Natural killer cell (primary cell): ENCODE results near the gene MUC20. TPM values are rescaled to one million over a fixed set of nuclear protein-coding genes. Genes with fewer than 3 reads are reported as not detected.
"Not testable (repeated sequence)": the region's sequence is repeated elsewhere in the genome, so short reads cannot be mapped to it uniquely, and the experiment has no call there.

Source experiments
- ATAC-seq, 3 donors: fragments of 150-1000 bp in 2 of 3; fragments of 200-7000 bp in 1 of 3; cut with Tn5 transposase; 1 replicate in 1 of 3; 2 replicates in 2 of 3; pipeline ENCODE4 v1.10.0; 2021; ENCODE audit warnings: mild to moderate bottlenecking in 2 of 3, moderate library complexity in 2 of 3
- DNase-seq, 2 donors: peaks; one replicate each; pipeline versions ENCODE4 v3.0.0 to v3.0.0-alpha.2; 2013 to 2021; ENCODE audit warnings: mixed read lengths in 1 of 2
- H3K27ac ChIP-seq: one replicate; pipeline ENCODE4 v1.5.1; 2013; ENCODE audit warnings: mild to moderate bottlenecking, low read length
- H3K27me3 ChIP-seq: one replicate; pipeline ENCODE4 v1.6.1; 2013; ENCODE audit warnings: low read length; ENCODE audit not compliant: control insufficient read depth, insufficient read depth
- H3K36me3 ChIP-seq: one replicate; pipeline ENCODE4 v1.6.1; 2013; ENCODE audit warnings: low read length; ENCODE audit not compliant: control insufficient read depth, insufficient read depth
- H3K4me1 ChIP-seq: one replicate; pipeline ENCODE4 v1.6.1; 2013; ENCODE audit warnings: low read length; ENCODE audit not compliant: control insufficient read depth, insufficient read depth
- H3K4me3 ChIP-seq: one replicate; pipeline ENCODE4 v1.5.1; 2013; ENCODE audit warnings: low read length
- H3K9me3 ChIP-seq: one replicate; pipeline ENCODE4 v1.6.1; 2013; ENCODE audit warnings: low read length; ENCODE audit not compliant: control insufficient read depth, insufficient read depth
- H3K27ac Mint-ChIP-seq, 2 donors: one replicate each; pipeline ENCODE4 v1.8.0; 2022; ENCODE audit warnings: mild to moderate bottlenecking in 2 of 2, mixed read lengths in 2 of 2, moderate library complexity in 1 of 2
- H3K27me3 Mint-ChIP-seq, 2 donors: one replicate each; pipeline ENCODE4 v1.8.0; 2022; ENCODE audit warnings: low read depth in 2 of 2, mixed read lengths in 2 of 2
- H3K36me3 Mint-ChIP-seq: one replicate; pipeline ENCODE4 v1.8.0; 2022; ENCODE audit warnings: mixed read lengths
- H3K4me1 Mint-ChIP-seq, 2 donors: one replicate each; pipeline ENCODE4 v1.8.0; 2022; ENCODE audit warnings: mixed read lengths in 2 of 2
- H3K4me3 Mint-ChIP-seq: one replicate; pipeline ENCODE4 v1.8.0; 2022; ENCODE audit warnings: mild to moderate bottlenecking, moderate library complexity, mixed read lengths
- H3K9me3 Mint-ChIP-seq, 2 donors: one replicate each; pipeline ENCODE4 v1.8.0; 2022; ENCODE audit warnings: mixed read lengths in 2 of 2
- WGBS: methylation state at CpG from one replicate; pipeline ENCODE4 v1.1.7; 2013; ENCODE audit warnings: missing lambda C conversion rate; ENCODE audit not compliant: insufficient coverage; 5-methylcytosine and 5-hydroxymethylcytosine counted together
- intact Hi-C: fragments of 100-400 bp; cut with micrococcal nuclease; formaldehyde crosslinking; loops from one replicate; pipeline ENCODE4 v1.14.2; 2022
- total RNA-seq, 4 donors: library from RNA; stranded (reverse); fragments of 120-200 nt in 1 of 4; gene quantifications; one replicate each; pipeline versions ENCODE4 v1.2.3 to v1.2.4, GENCODE V29; 2013 to 2022
- TF ChIP-seq, protein P1 (sequence below): fragments of 200-600 bp; IDR thresholded peaks from one replicate; pipeline ENCODE4 v1.8.0; 2022; ENCODE audit warnings: antibody characterized with exemption

The MUC20 gene
- total RNA-seq, 3 donors from 2014 or later (not counting 1 experiment from before 2014, with no cell fraction given): 4.1 to 11.4 (median 5.9) TPM

- 96% methylated on average over 11 of the region's 11 CpGs for WGBS
- Histone ChIP-seq H3K4me3 (no peak overlapping the region), H3K27ac (no peak overlapping the region), H3K36me3 (no peaks in the 10 kb centered on the region), H3K9me3 (no peaks in the 10 kb centered on the region), H3K27me3 (no peaks in the 10 kb centered on the region), H3K4me1 (peaks cover 10% of the 10 kb centered on the region)
- Mint-ChIP-seq H3K27me3 (no peaks in the 10 kb centered on the region), H3K9me3 (no peaks in the 10 kb centered on the region), H3K36me3 (no peaks in the 10 kb centered on the region), H3K27ac (no peak overlapping the region), H3K4me1 (peaks cover 15 to 34% of the 10 kb centered on the region in 2 donors), H3K4me3 (peak overlapping the region; percentile 43)
- intact Hi-C loops: no loop called here
- TF ChIP-seq, protein P1, sequence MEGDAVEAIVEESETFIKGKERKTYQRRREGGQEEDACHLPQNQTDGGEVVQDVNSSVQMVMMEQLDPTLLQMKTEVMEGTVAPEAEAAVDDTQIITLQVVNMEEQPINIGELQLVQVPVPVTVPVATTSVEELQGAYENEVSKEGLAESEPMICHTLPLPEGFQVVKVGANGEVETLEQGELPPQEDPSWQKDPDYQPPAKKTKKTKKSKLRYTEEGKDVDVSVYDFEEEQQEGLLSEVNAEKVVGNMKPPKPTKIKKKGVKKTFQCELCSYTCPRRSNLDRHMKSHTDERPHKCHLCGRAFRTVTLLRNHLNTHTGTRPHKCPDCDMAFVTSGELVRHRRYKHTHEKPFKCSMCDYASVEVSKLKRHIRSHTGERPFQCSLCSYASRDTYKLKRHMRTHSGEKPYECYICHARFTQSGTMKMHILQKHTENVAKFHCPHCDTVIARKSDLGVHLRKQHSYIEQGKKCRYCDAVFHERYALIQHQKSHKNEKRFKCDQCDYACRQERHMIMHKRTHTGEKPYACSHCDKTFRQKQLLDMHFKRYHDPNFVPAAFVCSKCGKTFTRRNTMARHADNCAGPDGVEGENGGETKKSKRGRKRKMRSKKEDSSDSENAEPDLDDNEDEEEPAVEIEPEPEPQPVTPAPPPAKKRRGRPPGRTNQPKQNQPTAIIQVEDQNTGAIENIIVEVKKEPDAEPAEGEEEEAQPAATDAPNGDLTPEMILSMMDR: no peak
- DNase-seq (no peak), ATAC-seq (no peak)
Observed at GRCh38 chr3:195748661-195749060, 27.9 kb downstream of the MUC20 start.

- peaks cover 20 to 38% of the 10 kb centered on the region in 2 donors for H3K4me1 Mint-ChIP-seq
- H3K4me1 ChIP-seq, intact Hi-C loops, H3K4me3 ChIP-seq, H3K27me3 Mint-ChIP-seq, H3K9me3 Mint-ChIP-seq, ATAC-seq, H3K27me3 ChIP-seq, H3K36me3 Mint-ChIP-seq, DNase-seq, H3K27ac ChIP-seq, H3K9me3 ChIP-seq, H3K4me3 Mint-ChIP-seq, H3K36me3 ChIP-seq, H3K27ac Mint-ChIP-seq: not testable (repeated sequence)
- 98% methylated on average over 3 of the region's 5 CpGs for WGBS
Observed at GRCh38 chr3:195749101-195749500, 28.3 kb downstream of the MUC20 start.

- TF ChIP-seq, protein P1: no peak
- H3K27ac ChIP-seq: no peak overlapping the region
- H3K9me3 Mint-ChIP-seq: no peaks in the 10 kb centered on the region
- peaks cover 13% of the 10 kb centered on the region for H3K4me1 ChIP-seq
- H3K27me3 ChIP-seq: no peaks in the 10 kb centered on the region
- intact Hi-C loops: no loop called here
- no peaks in the 10 kb centered on the region for H3K9me3 ChIP-seq
- H3K27me3 Mint-ChIP-seq: no peaks in the 10 kb centered on the region
- WGBS: 90% methylated on average over 24 of the region's 30 CpGs
- no peaks in the 10 kb centered on the region for H3K36me3 ChIP-seq
- H3K27ac Mint-ChIP-seq: no peak overlapping the region
- no peak for ATAC-seq
- H3K4me1 Mint-ChIP-seq: peaks cover 38 to 57% of the 10 kb centered on the region in 2 donors
- H3K4me3 Mint-ChIP-seq: no peak overlapping the region
- DNase-seq: no peak
- H3K36me3 Mint-ChIP-seq: no peaks in the 10 kb centered on the region
- H3K4me3 ChIP-seq: no peak overlapping the region
Observed at GRCh38 chr3:195750797-195751520, 30.2 kb downstream of the MUC20 start.

DNA sequence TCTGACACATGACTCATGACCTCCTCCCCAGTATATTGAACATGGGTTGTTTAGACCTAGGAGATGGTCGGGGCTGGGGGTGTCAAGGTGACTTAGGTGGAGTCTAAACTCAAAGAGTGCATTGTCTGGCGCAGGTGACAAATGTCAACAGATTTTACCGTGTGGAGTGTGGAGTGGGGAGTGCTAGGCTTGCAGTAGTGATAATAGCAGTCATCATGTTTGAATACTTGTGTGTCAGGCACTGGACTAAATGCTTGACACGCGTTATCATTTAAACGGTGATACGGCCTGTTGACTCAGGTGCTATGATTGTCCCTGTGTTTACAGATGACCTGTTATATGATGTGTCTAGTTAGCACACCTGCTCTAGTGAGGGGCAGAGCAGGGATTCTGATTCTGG is 30.8 kb downstream of the MUC20 start:
- ATAC-seq (no peak), DNase-seq (no peak)
- WGBS: 89% methylated on average over 7 of the region's 7 CpGs
- H3K4me1 Mint-ChIP-seq: peaks cover 44 to 63% of the 10 kb centered on the region in 2 donors
- H3K27ac Mint-ChIP-seq: no peak overlapping the region
- Histone ChIP-seq H3K36me3 (no peaks in the 10 kb centered on the region), H3K4me3 (no peak overlapping the region), H3K9me3 (no peaks in the 10 kb centered on the region), H3K27ac (no peak overlapping the region), H3K4me1 (peaks cover 19% of the 10 kb centered on the region), H3K27me3 (no peaks in the 10 kb centered on the region)
- H3K36me3 Mint-ChIP-seq: no peaks in the 10 kb centered on the region
- intact Hi-C loops: no loop called here
- TF ChIP-seq, protein P1: no peak
- no peaks in the 10 kb centered on the region for H3K9me3 Mint-ChIP-seq
- H3K27me3 Mint-ChIP-seq: no peaks in the 10 kb centered on the region
- no peak overlapping the region for H3K4me3 Mint-ChIP-seq
